ENCODE measurements around the gene INAFM1. TPM values are rescaled to one million over a fixed set of nuclear protein-coding genes. Genes with fewer than 3 reads are reported as not detected.

The INAFM1 gene
- total RNA-seq, 2 experiments from 2014 or later: 12.4 to 13.7 TPM

DNA sequence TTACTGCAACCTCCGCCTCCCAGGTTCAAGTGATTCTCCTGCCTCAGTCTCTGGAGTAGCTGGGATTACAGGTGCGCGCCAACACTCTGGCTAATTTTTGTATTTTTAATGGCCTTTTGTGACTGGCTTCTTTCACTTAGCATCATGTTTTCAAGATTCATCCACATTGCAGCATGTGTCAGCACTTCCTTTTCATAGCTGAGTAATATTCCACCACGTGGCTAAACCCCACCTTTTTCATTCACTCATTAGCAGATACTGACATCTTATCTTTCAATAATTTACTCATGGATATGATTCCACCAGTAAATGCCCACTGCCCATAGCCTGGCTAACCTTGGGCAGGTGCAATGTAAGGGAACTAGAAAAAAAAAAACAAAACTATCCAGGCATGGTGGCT is 41.8 kb downstream of the INAFM1 start:
- H3K27me3 Mint-ChIP-seq: peaks cover 20% of the 10 kb centered on the region
- no peak for DNase-seq
- intact Hi-C loops (cut with micrococcal nuclease): no loop called here
- no peaks in the 10 kb centered on the region for H3K9me3 Mint-ChIP-seq
- no peak overlapping the region for H3K27ac Mint-ChIP-seq
- H3K4me3 Mint-ChIP-seq: no peak overlapping the region
- ChIA-PET CTCF (interaction anchor here (1.2 to 2.2 kb wide), 3 partner anchors 20 to 75 kb away, joined by 4 to 9 read pairs (median 6); partner anchors contain the start of gene DHX34), POLR2A (no interaction called here)
- peaks cover 2% of the 10 kb centered on the region for H3K4me1 Mint-ChIP-seq (ENCODE audit: low read depth)
- no peaks in the 10 kb centered on the region for H3K36me3 Mint-ChIP-seq

GRCh38 chr19:47319923-47320871 is 45.5 kb downstream of the INAFM1 start:
- Mint-ChIP-seq H3K4me1 (ENCODE audit: low read depth) (peaks cover 2% of the 10 kb centered on the region), H3K9me3 (no peaks in the 10 kb centered on the region), H3K27ac (no peak overlapping the region), H3K4me3 (no peak overlapping the region), H3K36me3 (no peaks in the 10 kb centered on the region), H3K27me3 (peaks cover 30% of the 10 kb centered on the region)
- POLR2A ChIA-PET: no interaction called here
- CTCF ChIA-PET: no interaction called here
- no peak for DNase-seq
- intact Hi-C loops (cut with micrococcal nuclease): no loop called here

DNA sequence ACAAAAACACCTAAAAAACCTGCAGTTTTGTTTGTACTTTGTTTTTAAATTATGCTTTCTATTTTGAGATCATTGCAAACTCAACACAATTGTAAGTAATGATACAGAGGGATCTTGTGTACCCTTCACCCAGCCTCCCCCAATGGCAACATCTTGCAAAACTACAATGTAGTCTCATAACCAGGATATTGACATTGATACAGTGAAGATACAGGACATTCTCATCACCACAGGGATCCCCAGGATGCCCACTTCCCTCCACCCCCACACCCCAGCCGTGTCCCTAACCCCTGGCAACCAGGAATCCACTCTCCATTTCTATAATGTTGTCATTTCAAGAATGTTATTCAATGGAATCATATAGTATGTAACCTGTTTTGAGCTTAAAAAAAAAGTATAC is 46.9 kb downstream of the INAFM1 start:
- Mint-ChIP-seq H3K4me1 (ENCODE audit: low read depth) (no peaks in the 10 kb centered on the region), H3K4me3 (no peak overlapping the region), H3K36me3 (no peaks in the 10 kb centered on the region), H3K9me3 (no peaks in the 10 kb centered on the region), H3K27me3 (peaks cover 29% of the 10 kb centered on the region), H3K27ac (no peak overlapping the region)
- DNase-seq: no peak
- CTCF ChIA-PET: no interaction called here
- intact Hi-C loops (cut with micrococcal nuclease): no loop called here
- POLR2A ChIA-PET: no interaction called here

- ChIA-PET CTCF (no interaction called here), POLR2A (no interaction called here)
- Mint-ChIP-seq H3K4me1 (ENCODE audit: low read depth) (no peaks in the 10 kb centered on the region), H3K27me3 (peaks cover 27% of the 10 kb centered on the region), H3K27ac (no peak overlapping the region), H3K4me3 (no peak overlapping the region), H3K36me3 (no peaks in the 10 kb centered on the region), H3K9me3 (no peaks in the 10 kb centered on the region)
- intact Hi-C loops (cut with micrococcal nuclease): no loop called here
- no peak for DNase-seq
These were observed 47.4 kb downstream of the INAFM1 start for GRCh38 chr19:47322058-47322457.

GRCh38 chr19:47323409-47323808 is 48.7 kb downstream of the INAFM1 start:
- H3K27me3 Mint-ChIP-seq: peaks cover 25% of the 10 kb centered on the region
- DNase-seq: no peak
- H3K36me3 Mint-ChIP-seq: no peaks in the 10 kb centered on the region
- ChIA-PET POLR2A (no interaction called here), CTCF (interaction anchor here (0.9 kb wide), 1 partner anchor 68 kb away, joined by 6 read pairs; no protein-coding TSS in a partner anchor)
- no peaks in the 10 kb centered on the region for H3K4me1 Mint-ChIP-seq (ENCODE audit: low read depth)
- intact Hi-C loops (cut with micrococcal nuclease): no loop called here
- no peak overlapping the region for H3K27ac Mint-ChIP-seq
- H3K9me3 Mint-ChIP-seq: no peaks in the 10 kb centered on the region
- no peak overlapping the region for H3K4me3 Mint-ChIP-seq

- Mint-ChIP-seq H3K27ac (no peak overlapping the region), H3K4me3 (no peak overlapping the region)
- CTCF ChIA-PET: no interaction called here
These were observed 49.2 kb downstream of the INAFM1 start for GRCh38 chr19:47323872-47324271.

GRCh38 chr19:47324502-47324901 is 49.8 kb downstream of the INAFM1 start:
- DNase-seq: no peak
- Mint-ChIP-seq H3K27me3 (peaks cover 25% of the 10 kb centered on the region), H3K27ac (no peak overlapping the region), H3K4me1 (ENCODE audit: low read depth) (no peaks in the 10 kb centered on the region), H3K36me3 (no peaks in the 10 kb centered on the region), H3K9me3 (no peaks in the 10 kb centered on the region), H3K4me3 (no peak overlapping the region)
- ChIA-PET POLR2A (no interaction called here), CTCF (no interaction called here)
- intact Hi-C loops (cut with micrococcal nuclease): no loop called here

More at GRCh38 chr19:47323872-47324271, 49.2 kb downstream of the INAFM1 start:
- DNase-seq: no peak
- no peaks in the 10 kb centered on the region for H3K4me1 Mint-ChIP-seq (ENCODE audit: low read depth)
- H3K36me3 Mint-ChIP-seq: no peaks in the 10 kb centered on the region
- H3K27me3 Mint-ChIP-seq: peaks cover 25% of the 10 kb centered on the region
- intact Hi-C loops (cut with micrococcal nuclease): no loop called here
- no peaks in the 10 kb centered on the region for H3K9me3 Mint-ChIP-seq
- POLR2A ChIA-PET: no interaction called here

Small RNAs within 50 kb of the gene (microRNA-seq; reads per million reads assigned to microRNA genes)
- gene MIR3190 (ENCODE audit: borderline microRNAs expressed, borderline number of aligned reads, borderline replicate concordance) (not detected), gene MIR3191 (ENCODE audit: borderline microRNAs expressed, borderline number of aligned reads, borderline replicate concordance) (not detected)

Other genes with a start within 250 kb of the INAFM1 start
- 10 to 100 TPM; 62.8 to 69.8 TPM for gene TMEM160, start 226.3 kb upstream of the INAFM1 start, total RNA-seq
- gene ZC3H4, start 161.1 kb upstream of the INAFM1 start, total RNA-seq: 10 to 100 TPM; 77.1 to 78.6 TPM
- 100 to 1,000 TPM; 154 to 157 TPM for gene SAE1, start 144.1 kb upstream of the INAFM1 start, total RNA-seq
- 10 to 100 TPM; 13.8 to 14.6 TPM for gene BBC3, start 43.7 kb upstream of the INAFM1 start, total RNA-seq
- 10 to 100 TPM; 32.7 to 39.1 TPM for gene CCDC9, start 18.4 kb upstream of the INAFM1 start, total RNA-seq
- under 1 TPM in 1 of 2 experiments, not detected in 1; 0.48 TPM for gene C5AR1, start 35.0 kb downstream of the INAFM1 start, total RNA-seq
- under 1 TPM; 0.05 to 0.07 TPM for gene C5AR2, start 57.3 kb downstream of the INAFM1 start, total RNA-seq
- gene DHX34, start 74.4 kb downstream of the INAFM1 start, total RNA-seq: 10 to 100 TPM; 12.7 to 15.7 TPM
- under 1 TPM; 0.26 to 0.63 TPM for gene MEIS3, start 144.6 kb downstream of the INAFM1 start, total RNA-seq
- under 1 TPM in 1 of 2 experiments, not detected in 1; 0.14 TPM for gene SLC8A2, start 197.0 kb downstream of the INAFM1 start, total RNA-seq
- 1 to 10 TPM; 7.0 to 9.2 TPM for gene KPTN, start 209.3 kb downstream of the INAFM1 start, total RNA-seq
- gene NAPA, start 240.2 kb downstream of the INAFM1 start, total RNA-seq: 10 to 100 TPM; 67.3 to 70.4 TPM

Measured in activated CD4-positive, alpha-beta memory T cell treated with anti-CD3 and anti-CD28 coated beads for 36 hours (primary cell).